GM18505 (cell line): ENCODE data around the gene SLC4A2.

ENCODE experiments used
- ATAC-seq: cut with Tn5 transposase; IDR thresholded peaks from one replicate; pipeline ENCODE4 v1.9.1; 2021; ENCODE audit not compliant: unreplicated experiment
- POLR2A ChIP-seq: IDR thresholded peaks from 4 replicates; pipeline ENCODE4 v1.6.1; 2011; ENCODE audit warnings: borderline replicate concordance; ENCODE audit not compliant: insufficient read depth, insufficient read length; ENCODE audit errors: extremely low read depth

SLC4A2 gene

GRCh38 chr7:151124899-151125399, 65.6 kb downstream of the SLC4A2 start:
- TF ChIP-seq POLR2A: no peak
- ATAC-seq: no peak

- ATAC-seq: no peak
Observed at GRCh38 chr7:151125470-151125845, 66.1 kb downstream of the SLC4A2 start.

DNA sequence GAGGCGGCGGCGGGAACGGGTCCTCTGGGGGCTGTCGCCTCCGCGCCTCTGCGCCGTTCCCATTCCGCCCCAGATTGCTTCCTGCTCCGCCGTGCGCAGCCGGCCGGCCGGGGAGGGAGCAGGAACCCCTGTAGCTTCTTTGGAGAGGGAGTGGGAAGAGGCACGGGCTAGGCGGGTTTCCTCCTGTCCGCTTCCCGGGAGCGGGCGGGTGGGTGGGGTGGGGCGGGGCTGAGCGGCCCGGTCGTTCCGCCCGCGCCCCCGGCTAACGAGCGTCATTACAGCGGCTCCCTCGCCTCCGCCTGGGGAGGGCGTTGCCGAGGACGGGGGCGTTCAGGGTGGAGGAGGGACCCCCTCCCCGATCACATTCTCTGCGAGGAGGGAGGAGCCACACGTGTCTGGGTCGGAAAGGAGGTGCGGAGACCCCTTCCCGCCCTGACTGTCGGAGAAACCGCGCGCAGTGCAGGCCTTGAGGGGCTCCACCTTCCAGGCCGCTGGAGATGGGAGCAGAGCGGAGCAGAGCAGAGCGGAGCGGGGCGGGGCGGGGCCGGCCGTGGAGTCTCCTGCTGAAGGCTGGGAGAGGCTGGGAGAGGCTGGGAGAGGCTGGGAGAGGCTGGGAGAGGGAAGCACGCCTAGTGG, 66.6 kb downstream of the SLC4A2 start:
- no peak for ATAC-seq
- no peak for TF ChIP-seq POLR2A

More at GRCh38 chr7:151125470-151125845, 66.1 kb downstream of the SLC4A2 start:
- TF ChIP-seq POLR2A: no peak
